Fibroblast of the conjunctiva (primary cell): ENCODE results near the gene NINL.
A peak's percentile ranks its signal among the peaks of the same experiment; 100 is the strongest.
"Not testable (repeated sequence)": the region's sequence is repeated elsewhere in the genome, so short reads cannot be mapped to it uniquely, and the experiment has no call there.

Source experiments
- DNase-seq: peaks from one replicate; pipeline ENCODE4 v3.0.0-alpha.2; 2010; ENCODE audit warnings: low read depth

The NINL gene

GRCh38 chr20:25484224-25484846, 101.0 kb downstream of the NINL start:
- DNase-seq, result no peak

- no peak for DNase-seq
Measured at GRCh38 chr20:25483431-25484132, 101.7 kb downstream of the NINL start.

- no peak for DNase-seq
Measured at GRCh38 chr20:25481918-25482253, 103.4 kb downstream of the NINL start.

GRCh38 chr20:25481235-25481917, 104.0 kb downstream of the NINL start:
- no peak for DNase-seq

- DNase-seq, result no peak
Measured at GRCh38 chr20:25480797-25481196, 104.5 kb downstream of the NINL start.

GRCh38 chr20:25480156-25480555, 105.2 kb downstream of the NINL start:
- DNase-seq, result no peak

- no peak for DNase-seq
Measured at GRCh38 chr20:25479638-25480037, 105.7 kb downstream of the NINL start.

GRCh38 chr20:25478889-25479568, 106.3 kb downstream of the NINL start:
- DNase-seq, result no peak

GRCh38 chr20:25477014-25477882, 108.1 kb downstream of the NINL start:
- DNase-seq, result no peak

GRCh38 chr20:25476106-25477013, 109.0 kb downstream of the NINL start:
- no peak for DNase-seq

GRCh38 chr20:25473297-25473696, 112.0 kb downstream of the NINL start:
- not testable (repeated sequence) for DNase-seq

GRCh38 chr20:25471020-25471419, 114.3 kb downstream of the NINL start:
- DNase-seq, result no peak

GRCh38 chr20:25470045-25470444, 115.3 kb downstream of the NINL start:
- peak; percentile 10 for DNase-seq

GRCh38 chr20:25469558-25469957, 115.8 kb downstream of the NINL start:
- no peak for DNase-seq

- no peak for DNase-seq
Measured at GRCh38 chr20:25468126-25469075, 116.9 kb downstream of the NINL start.

- no peak for DNase-seq
Measured at GRCh38 chr20:25467441-25467840, 117.9 kb downstream of the NINL start.

- no peak for DNase-seq
Measured at GRCh38 chr20:25466846-25467245, 118.5 kb downstream of the NINL start.

- no peak for DNase-seq
Measured at GRCh38 chr20:25465243-25466135, 119.8 kb downstream of the NINL start.
